AG04450 (cell line): ENCODE results near the gene CTBP1. TPM values are rescaled to one million over a fixed set of nuclear protein-coding genes. Genes with fewer than 3 reads are reported as not detected.
A peak's percentile ranks its signal among the peaks of the same experiment; 100 is the strongest.

Experiments
- CTCF ChIA-PET: fragments of 300-600, 350-600 bp; formaldehyde crosslinking; extraction: SDS; loops from one replicate; lab custom pipeline; 2022; ENCODE audit warnings: antibody characterized with exemption, inconsistent platforms; lab: Charles Lee
- POLR2A ChIA-PET: fragments of 350-600 bp; formaldehyde crosslinking; extraction: SDS; loops from one replicate; lab custom pipeline; 2021; ENCODE audit warnings: antibody characterized with exemption, inconsistent platforms; lab: Yijun Ruan, JAX
- DNase-seq: peaks from one replicate; pipeline ENCODE4 v3.0.0-alpha.2; 2011; ENCODE audit warnings: low read depth, low spot score
- H3K27ac ChIP-seq: one replicate; pipeline ENCODE4 v1.5.1; 2012; ENCODE audit warnings: low read depth, low read length, control low read depth
- H3K27me3 ChIP-seq: one replicate; pipeline ENCODE4 v1.6.0; 2012; ENCODE audit warnings: low read length; ENCODE audit not compliant: control insufficient read depth, insufficient read depth
- H3K4me3 ChIP-seq: 2 replicates; pipeline ENCODE4 v1.5.1; 2011; ENCODE audit warnings: mild to moderate bottlenecking, low read depth, low read length, control low read depth
- H3K9me3 ChIP-seq: 2 replicates; pipeline ENCODE4 v1.5.1; 2012; ENCODE audit warnings: low read length; ENCODE audit not compliant: control insufficient read depth, insufficient read depth
- CTCF ChIP-seq: IDR thresholded peaks from 2 replicates; pipeline ENCODE4 v1.5.1; 2011; ENCODE audit warnings: low read depth, low read length, control low read depth, inconsistent platforms
- polyA plus RNA-seq: library from polyadenylated mRNA; depleted of rRNA; stranded (reverse); fragments of >200 nt; gene quantifications from 2 replicates; pipeline ENCODE4 v1.2.3, GENCODE V29; 2011

The CTBP1 gene
- polyA plus RNA-seq, 1 experiment = 72.6 TPM

- peak overlapping the region; percentile 4; the same call in 1 of the 2 replicates for H3K4me3 ChIP-seq
- no peaks in the 10 kb centered on the region for H3K27me3 ChIP-seq
- ChIA-PET CTCF (no interaction called here), POLR2A (interaction anchor here (1.2 to 4.2 kb wide), 4 partner anchors 8 to 29 kb away, joined by 3 to 32 read pairs (median 8); partner anchors contain the start of gene SPON2)
- TF ChIP-seq CTCF = no peak
- DNase-seq = peak; percentile 86
- H3K27ac ChIP-seq = peak overlapping the region; percentile 98
- peaks cover 3% of the 10 kb centered on the region; the same call in 1 of the 2 replicates for H3K9me3 ChIP-seq
Measured at GRCh38 chr4:1201851-1202525, 46.9 kb downstream of the CTBP1 start.

- Histone ChIP-seq H3K27ac (peak overlapping the region; percentile 98), H3K27me3 (no peaks in the 10 kb centered on the region), H3K9me3 (peaks cover 7% of the 10 kb centered on the region; the same call in 1 of the 2 replicates), H3K4me3 (peak overlapping the region; percentile 41)
- ChIA-PET CTCF (no interaction called here), POLR2A (interaction anchor here (0.5 to 4.2 kb wide), 9 partner anchors 8 to 157 kb away, joined by 3 to 32 read pairs (median 5); partner anchors contain the start of gene SPON2)
- peak; percentile 87 for DNase-seq
- TF ChIP-seq CTCF = no peak
Measured at GRCh38 chr4:1200425-1201035, 48.4 kb downstream of the CTBP1 start.

- POLR2A ChIA-PET = interaction anchor here (0.5 to 4.2 kb wide), 10 partner anchors 8 to 156 kb away, joined by 3 to 32 read pairs (median 5); partner anchors contain the start of gene SPON2
- no peak for TF ChIP-seq CTCF
- peak overlapping the region; percentile 57 for H3K27ac ChIP-seq
- H3K4me3 ChIP-seq = peak overlapping the region; percentile 31
- DNase-seq = no peak
- CTCF ChIA-PET = no interaction called here
- H3K27me3 ChIP-seq = no peaks in the 10 kb centered on the region
- peaks cover 7% of the 10 kb centered on the region; the same call in 1 of the 2 replicates for H3K9me3 ChIP-seq
Measured at GRCh38 chr4:1199556-1200331, 49.2 kb downstream of the CTBP1 start.

- no peak for DNase-seq
- H3K9me3 ChIP-seq = peaks cover 7% of the 10 kb centered on the region; the same call in 1 of the 2 replicates
- no peak overlapping the region for H3K4me3 ChIP-seq
- H3K27me3 ChIP-seq = no peaks in the 10 kb centered on the region
- peak overlapping the region; percentile 33 for H3K27ac ChIP-seq
- ChIA-PET POLR2A (no interaction called here), CTCF (no interaction called here)
- TF ChIP-seq CTCF = no peak
Measured at GRCh38 chr4:1198098-1198844, 50.7 kb downstream of the CTBP1 start.
